ENCODE results near the gene CPNE7. TPM values are rescaled to one million over a fixed set of nuclear protein-coding genes. Genes with fewer than 3 reads are reported as not detected.

Gene CPNE7
- total and polyA plus RNA-seq, 2 of the 13 experiments (the other 11 are each of a cell fraction or from before 2014, with no cell fraction given), result 0.59 TPM; not detected in 1

DNA sequence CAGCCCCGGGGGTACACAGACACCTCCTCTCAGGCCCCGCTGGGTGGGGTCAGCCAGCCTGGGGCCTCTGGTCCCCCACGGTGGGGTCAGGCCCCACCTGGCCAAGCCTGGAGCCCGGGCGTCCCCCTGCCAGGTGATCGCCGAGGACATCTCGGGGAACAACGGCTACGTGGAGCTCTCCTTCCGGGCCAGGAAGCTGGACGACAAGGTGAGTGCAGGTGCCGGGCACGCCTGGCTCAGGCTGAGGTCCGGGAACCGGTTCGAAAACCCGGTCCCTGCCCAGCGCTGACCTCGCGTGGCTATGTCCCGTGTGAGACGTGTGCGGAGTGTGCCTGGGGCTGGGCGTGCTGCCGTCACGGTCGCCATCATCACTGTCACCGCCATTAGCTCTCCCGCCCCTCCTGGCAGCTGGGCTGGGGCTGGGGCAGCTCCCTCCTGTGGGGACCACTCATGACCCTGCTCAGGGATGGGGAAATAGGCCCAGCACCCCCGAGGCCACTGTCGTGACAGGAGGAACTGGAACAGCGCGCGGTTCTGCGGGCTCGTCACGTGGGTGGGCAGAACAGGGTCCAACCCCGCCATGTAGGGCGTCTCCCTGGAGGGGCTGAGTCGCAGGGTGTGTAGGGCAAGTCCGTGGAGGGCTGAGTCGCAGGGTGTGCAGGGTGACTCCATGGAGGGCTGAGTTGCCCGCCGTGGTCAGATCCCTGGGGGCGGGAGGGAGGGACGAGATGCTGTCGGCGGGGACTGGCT, 8.5 kb downstream of the CPNE7 start (continued):
- TF ChIP-seq ARHGAP35 (CRISPR knock-in tag; IDR thresholded peaks at IDR 0.05; ENCODE audit: borderline replicate concordance) (no peak), ZBTB33 (CRISPR knock-in tag; IDR thresholded peaks at IDR 0.05) (peak; percentile 43; the same call in 1 of the 2 replicates), ZMAT3 (CRISPR knock-in tag; conservative IDR thresholded peaks at IDR 0.05) (no peak), EP300 (IDR thresholded peaks at IDR 0.05; ENCODE audit: low read depth in 2 of 2, low read length in 2 of 2) (no peak), EP300 (CRISPR knock-in tag; IDR thresholded peaks at IDR 0.05; ENCODE audit: borderline replicate concordance) (no peak), YY1 (IDR thresholded peaks at IDR 0.05; ENCODE audit: insufficient read depth, insufficient replicate concordance, low read depth, low read length) (peak; percentile 23), ATF1 (CRISPR knock-in tag; IDR thresholded peaks at IDR 0.05) (no peak), SRF (IDR thresholded peaks at IDR 0.05; ENCODE audit: low read depth, low read length) (no peak), STAT6 (CRISPR knock-in tag; IDR thresholded peaks at IDR 0.05; ENCODE audit: borderline replicate concordance) (no peak), ATRX (CRISPR knock-in tag; IDR thresholded peaks at IDR 0.05; ENCODE audit: borderline replicate concordance) (no peak), GABPB1 (CRISPR knock-in tag; IDR thresholded peaks at IDR 0.05) (no peak), ZMYM3 (CRISPR knock-in tag; IDR thresholded peaks at IDR 0.05) (no peak)
- TF ChIP-seq, protein P1, sequence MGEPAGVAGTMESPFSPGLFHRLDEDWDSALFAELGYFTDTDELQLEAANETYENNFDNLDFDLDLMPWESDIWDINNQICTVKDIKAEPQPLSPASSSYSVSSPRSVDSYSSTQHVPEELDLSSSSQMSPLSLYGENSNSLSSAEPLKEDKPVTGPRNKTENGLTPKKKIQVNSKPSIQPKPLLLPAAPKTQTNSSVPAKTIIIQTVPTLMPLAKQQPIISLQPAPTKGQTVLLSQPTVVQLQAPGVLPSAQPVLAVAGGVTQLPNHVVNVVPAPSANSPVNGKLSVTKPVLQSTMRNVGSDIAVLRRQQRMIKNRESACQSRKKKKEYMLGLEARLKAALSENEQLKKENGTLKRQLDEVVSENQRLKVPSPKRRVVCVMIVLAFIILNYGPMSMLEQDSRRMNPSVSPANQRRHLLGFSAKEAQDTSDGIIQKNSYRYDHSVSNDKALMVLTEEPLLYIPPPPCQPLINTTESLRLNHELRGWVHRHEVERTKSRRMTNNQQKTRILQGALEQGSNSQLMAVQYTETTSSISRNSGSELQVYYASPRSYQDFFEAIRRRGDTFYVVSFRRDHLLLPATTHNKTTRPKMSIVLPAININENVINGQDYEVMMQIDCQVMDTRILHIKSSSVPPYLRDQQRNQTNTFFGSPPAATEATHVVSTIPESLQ (CRISPR knock-in tag; conservative IDR thresholded peaks at IDR 0.05), result no peak
- TF ChIP-seq, protein P2, sequence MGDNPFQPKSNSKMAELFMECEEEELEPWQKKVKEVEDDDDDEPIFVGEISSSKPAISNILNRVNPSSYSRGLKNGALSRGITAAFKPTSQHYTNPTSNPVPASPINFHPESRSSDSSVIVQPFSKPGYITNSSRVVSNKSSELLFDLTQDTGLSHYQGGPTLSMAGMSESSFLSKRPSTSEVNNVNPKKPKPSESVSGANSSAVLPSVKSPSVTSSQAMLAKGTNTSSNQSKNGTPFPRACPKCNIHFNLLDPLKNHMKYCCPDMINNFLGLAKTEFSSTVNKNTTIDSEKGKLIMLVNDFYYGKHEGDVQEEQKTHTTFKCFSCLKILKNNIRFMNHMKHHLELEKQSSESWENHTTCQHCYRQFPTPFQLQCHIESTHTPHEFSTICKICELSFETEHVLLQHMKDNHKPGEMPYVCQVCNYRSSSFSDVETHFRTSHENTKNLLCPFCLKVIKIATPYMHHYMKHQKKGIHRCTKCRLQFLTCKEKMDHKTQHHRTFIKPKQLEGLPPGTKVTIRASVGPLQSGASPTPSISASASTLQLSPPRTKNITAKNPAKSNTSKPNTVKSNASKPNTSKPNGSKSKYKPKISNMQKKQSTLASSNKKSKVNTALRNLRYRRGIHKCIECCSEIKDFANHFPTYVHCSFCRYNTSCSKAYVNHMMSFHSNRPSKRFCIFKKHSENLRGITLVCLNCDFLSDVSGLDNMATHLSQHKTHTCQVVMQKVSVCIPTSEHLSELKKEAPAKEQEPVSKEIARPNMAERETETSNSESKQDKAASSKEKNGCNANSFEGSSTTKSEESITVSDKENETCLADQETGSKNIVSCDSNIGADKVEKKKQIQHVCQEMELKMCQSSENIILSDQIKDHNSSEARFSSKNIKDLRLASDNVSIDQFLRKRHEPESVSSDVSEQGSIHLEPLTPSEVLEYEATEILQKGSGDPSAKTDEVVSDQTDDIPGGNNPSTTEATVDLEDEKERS (CRISPR knock-in tag; IDR thresholded peaks at IDR 0.05), result no peak
- TF ChIP-seq, protein P3, sequence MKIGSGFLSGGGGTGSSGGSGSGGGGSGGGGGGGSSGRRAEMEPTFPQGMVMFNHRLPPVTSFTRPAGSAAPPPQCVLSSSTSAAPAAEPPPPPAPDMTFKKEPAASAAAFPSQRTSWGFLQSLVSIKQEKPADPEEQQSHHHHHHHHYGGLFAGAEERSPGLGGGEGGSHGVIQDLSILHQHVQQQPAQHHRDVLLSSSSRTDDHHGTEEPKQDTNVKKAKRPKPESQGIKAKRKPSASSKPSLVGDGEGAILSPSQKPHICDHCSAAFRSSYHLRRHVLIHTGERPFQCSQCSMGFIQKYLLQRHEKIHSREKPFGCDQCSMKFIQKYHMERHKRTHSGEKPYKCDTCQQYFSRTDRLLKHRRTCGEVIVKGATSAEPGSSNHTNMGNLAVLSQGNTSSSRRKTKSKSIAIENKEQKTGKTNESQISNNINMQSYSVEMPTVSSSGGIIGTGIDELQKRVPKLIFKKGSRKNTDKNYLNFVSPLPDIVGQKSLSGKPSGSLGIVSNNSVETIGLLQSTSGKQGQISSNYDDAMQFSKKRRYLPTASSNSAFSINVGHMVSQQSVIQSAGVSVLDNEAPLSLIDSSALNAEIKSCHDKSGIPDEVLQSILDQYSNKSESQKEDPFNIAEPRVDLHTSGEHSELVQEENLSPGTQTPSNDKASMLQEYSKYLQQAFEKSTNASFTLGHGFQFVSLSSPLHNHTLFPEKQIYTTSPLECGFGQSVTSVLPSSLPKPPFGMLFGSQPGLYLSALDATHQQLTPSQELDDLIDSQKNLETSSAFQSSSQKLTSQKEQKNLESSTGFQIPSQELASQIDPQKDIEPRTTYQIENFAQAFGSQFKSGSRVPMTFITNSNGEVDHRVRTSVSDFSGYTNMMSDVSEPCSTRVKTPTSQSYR (CRISPR knock-in tag; IDR thresholded peaks at IDR 0.05; ENCODE audit: borderline replicate concordance), result no peak

Data from HepG2 (cell line).